Activated T-cell treated with anti-CD3 and anti-CD28 coated beads for 1 hour (primary cell): ENCODE data around the gene EFTUD2.
"Not testable (repeated sequence)": the region's sequence is repeated elsewhere in the genome, so short reads cannot be mapped to it uniquely, and the experiment has no call there.

Source experiments
- DNase-seq: peaks from one replicate; pipeline ENCODE4 v3.0.0-alpha.2; 2020; ENCODE audit warnings: low read depth

EFTUD2 gene

DNA sequence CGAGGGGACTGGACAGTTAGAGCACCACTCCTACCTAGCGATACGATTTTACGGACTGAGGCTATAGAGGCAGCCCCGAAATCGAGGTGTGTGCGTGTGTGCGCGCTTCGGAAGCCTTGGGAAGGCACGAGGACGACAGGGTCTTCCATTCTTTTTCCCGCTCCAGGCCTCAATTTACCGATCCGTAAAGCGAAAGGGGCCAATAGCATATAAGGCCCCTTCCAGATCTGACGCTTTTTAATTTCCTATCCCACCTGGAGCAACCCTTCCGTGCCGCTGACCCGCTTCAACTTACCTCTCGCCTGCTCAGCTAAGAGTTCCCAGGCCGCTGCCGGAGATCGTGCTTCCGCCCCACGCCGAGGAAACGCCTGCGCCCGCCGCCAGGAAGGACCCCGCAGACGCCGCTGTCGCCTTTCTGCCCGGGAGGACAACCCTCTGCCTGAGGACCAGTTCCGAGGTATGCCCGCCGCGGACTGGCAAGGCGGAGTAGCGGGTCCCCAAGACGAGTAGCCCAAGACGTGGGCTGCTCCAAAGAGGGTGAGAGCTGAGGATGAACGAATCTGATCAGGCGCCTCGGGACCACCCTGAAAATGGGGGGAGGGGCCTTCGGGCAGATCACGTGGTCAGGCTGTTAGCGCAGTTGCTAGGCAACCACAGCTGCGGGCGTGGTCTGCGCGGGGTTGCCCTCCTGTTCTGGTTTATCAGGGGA lies at the start of gene EFTUD2:
Gene EFTUD2 (minus strand): TSS at position 372 of the 709 bp plus-strand sequence. CDS start 4,924 bp downstream, outside the sequence.
- peak; percentile 91 for DNase-seq

DNA sequence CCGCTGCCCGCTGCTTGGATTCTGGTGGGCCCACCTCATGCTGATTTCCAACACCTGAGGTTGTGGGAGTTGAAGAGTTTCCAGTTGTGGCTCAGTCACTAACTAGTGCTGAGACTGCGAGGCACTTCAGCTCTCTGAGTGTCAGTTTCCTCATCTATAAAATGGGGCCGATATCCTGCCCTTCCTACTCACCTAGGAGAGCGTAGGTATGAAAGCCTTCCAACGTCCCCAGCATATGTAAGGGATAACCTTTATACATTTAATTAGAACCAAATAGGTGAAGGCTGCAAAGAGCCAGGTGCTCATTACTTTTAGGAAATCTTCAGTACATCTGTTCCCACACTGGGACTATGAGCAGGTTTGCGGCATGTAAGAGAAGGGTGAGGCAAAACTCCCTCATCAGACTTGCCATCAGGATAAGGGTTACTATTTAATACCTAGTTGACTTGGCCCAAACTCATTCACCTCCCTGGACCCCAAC lies 49.1 kb upstream of the EFTUD2 start:
- DNase-seq: no peak

DNA sequence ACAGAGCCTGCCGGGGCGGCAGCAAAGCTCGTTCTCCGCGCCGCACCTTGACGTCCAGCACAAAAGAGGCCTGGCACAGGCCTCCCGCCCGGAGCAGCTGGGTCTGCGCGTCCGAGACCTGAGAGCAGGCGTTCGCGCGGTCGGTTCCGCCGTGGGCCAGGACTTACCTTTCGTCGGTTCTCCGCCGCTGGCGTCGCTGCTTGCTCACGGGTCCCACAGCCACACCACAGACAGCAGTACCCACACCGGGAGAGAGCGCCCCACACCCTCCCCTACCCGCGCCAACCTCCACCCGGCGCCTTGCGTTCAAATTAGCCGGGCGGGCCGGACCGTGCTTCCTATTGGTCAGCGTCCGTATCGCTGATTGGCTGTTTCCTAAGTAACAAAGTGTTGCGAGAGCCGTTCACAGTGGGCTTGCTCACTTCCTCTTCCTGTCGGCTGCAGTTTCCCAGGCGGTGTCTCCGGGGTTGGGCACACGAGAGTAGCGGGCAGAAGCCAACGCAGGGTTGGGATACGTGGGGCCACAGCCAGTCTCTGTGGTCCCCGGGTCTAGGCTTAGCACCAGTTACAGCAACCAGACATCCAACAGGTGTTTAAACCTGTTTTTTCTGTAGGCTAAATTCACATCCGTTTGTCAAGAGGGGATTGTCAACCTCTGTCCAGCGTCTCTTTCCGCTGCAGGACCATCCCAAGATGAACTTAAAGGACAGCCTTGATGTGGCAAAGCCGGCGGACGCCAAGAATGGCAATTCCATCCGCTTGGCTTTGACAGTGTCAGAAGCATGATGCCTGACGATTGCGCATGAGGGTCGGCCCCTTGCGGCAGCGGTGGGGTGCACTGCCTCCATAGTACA lies 48.4 kb upstream of the EFTUD2 start, which contains the start of gene KIF18B:
Gene KIF18B (minus strand): TSS at position 313 of the 854 bp plus-strand sequence. CDS start 11,429 bp downstream, outside the sequence.
- peak; percentile 78 for DNase-seq

DNA sequence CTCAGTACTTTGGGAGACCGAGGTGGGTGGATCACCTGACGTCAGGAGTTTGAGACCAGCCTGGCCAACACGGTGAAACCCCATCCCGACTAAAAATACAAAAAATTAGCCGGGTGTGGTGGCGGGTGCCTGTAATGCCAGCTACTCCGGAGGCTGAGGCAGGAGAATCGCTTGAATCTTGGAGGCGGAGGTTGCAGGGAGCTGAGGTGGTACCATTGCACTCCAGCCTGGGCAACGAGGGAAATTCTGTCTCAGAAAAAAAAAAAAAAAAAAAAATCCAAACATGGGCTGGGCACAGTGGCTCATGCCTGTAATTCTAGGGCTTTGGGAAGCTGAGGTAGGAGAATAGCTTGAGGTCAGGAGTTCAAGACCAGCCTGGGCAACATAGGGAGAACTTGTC lies 46.4 kb upstream of the EFTUD2 start:
- not testable (repeated sequence) for DNase-seq

DNA sequence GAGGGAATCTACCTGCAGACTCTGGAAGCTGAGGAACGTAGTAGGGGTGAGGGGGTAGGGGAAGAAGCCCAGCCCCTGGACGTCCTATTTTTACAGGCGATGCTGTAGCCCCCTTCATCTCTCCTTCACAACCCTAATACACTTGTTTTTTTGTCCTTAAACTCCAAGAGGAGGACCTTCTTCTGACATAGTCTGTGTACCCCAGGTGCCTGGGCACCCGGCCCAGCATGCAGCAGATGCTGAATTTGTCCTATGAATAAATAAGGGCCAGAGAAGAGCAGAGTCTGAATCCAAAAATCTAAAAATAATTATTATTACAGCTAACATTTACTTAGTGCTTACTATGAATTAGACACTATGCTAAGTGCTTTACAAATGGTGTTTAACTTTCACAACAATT lies 43.2 kb upstream of the EFTUD2 start:
- no peak for DNase-seq

DNA sequence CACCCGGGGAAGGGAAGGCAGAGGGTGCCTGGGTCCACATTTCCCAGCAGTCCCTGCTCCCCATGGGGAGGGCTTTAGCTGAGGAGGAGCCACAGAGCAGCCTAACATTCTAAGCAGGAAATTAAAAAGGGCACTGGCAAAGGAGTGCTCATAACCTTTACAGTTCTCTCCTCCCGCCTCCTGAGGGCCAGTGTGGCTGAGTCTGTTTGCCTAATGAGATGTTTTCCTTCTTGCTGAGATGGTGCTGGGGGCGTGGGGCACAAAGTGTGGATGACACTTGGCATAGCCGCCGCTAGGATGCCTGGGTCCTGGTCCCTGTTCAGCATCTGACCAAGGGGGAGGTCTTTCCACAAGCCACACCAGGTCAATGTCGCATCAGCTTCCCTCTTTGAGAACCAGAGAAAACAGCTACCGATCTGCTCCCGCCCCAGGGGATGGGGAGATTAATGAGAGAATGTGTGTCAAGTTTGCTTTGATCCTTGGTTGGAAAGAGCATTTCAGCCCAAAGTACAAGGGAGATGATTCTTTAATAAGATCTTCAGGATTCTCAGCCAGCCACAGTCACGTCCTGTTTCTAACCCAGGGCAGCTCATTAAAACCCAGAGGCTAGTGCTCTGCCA lies 42.6 kb upstream of the EFTUD2 start:
- DNase-seq: no peak

DNA sequence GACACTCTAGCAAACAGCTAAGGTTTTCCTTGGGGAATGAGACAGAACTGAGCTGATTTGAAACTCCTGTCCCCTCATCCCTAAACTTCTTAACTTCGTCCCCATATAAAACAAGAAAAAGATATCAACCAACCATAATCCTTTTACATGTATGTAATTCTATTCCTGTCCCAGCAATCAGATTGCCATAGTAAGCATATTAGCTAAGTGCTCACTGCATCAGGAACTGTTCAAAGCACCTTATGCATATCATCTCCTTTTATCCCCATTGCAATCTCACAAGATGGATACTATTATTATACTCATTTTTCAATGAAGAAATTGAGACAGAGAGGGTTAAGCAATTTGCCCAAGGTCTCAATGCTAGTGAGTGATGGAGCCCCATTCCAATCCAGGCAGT lies 41.5 kb upstream of the EFTUD2 start:
- no peak for DNase-seq

DNA sequence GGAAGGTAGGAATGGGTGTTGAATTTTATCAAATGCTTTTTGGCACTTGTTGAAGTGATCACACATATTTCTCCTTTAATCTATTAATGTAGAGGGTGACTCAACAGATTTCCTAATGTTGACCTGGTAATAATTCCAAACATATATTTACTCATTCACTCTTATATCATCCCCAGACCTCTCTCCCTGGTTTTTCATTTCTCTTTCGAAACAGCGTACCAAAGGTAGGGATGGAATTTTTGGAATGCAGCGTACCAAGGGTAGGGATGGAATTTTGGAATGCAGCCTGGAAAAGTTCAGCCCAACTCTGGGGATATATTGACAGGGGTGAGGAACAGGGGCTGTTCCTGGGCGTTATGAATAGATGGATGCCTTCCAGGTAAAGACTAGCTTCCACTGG lies 41.1 kb upstream of the EFTUD2 start:
- no peak for DNase-seq

DNA sequence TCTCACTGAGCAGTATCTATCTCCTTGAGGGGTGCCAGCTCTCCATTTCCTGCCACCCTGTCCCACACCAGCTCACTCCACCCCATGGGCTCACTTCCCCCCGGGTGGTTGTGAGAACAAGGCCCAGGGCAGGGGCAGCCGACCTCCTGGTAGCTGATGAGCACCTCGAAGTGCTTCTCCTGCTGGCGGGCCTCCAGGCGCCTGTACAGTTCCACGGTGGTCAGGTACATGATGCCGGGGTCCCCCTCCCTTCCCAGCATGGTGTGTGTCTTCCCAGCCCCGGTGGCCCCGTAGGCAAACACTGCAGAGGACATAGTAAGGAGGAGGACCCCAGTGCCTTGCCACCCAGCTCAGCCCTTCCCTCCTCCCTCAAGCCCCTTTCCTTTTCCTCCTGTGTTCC lies 35.9 kb upstream of the EFTUD2 start:
- no peak for DNase-seq

DNA sequence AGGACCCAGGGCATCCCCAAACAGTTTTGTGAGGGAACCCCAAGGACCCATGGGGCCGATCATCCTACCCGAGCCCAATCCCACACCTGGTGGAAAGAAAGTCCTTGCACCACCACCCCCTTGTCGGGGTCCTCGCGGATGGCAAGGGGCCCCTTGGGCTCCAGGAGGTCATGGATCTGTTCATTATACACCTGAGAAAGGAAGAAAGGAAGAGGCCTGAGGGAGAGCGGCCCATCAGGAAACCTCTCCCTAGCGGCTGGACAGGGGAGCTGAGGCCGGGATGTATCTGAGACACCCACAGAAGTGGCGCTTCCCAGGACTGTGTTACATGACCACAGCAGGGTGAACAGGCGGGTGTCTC lies 35.5 kb upstream of the EFTUD2 start:
- no peak for DNase-seq

DNA sequence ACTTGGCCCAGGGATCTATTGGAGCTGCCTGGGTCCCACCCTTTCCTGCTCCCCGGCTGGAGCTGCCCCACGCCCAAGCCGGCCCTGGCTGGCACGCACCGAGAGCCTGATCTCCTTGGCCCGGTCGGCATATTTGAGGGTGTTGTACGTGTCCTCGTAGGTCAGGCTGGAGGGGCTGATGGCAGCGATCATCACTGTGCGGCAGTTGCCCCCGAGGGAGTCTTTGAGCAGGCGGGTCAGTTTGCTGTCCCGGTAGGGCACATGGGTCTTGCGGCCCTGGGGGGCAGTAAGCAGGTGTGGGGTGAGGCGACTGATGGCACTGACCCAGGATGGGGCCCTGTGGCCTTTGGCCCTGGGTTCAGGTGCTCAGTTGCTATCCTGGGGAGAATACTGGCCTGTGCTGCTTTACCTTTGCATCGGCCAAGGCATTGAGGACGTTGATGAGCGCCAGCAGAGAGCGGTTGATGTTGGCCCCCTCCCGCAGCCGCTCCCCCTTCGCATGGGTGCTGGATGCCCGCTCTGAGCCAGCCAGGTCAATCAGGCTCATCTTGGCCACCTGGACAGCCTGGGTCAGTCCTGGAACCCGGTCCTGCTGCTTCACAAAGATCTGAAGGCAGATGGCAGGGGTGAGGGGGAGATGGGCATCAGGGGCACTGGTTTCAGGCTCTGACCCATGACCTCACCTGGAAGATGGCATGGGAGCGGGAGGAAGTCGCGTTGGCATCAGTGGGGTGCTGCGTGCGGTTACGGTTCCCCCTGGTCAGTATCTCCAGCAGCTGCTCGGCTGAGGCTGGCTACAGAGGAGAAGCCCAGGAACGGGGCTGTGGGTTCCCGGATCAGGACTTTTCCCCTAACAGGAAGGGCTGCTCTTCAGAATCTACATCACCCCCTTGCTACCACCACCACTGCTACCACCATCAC lies 34.8 kb upstream of the EFTUD2 start:
- DNase-seq: no peak

DNA sequence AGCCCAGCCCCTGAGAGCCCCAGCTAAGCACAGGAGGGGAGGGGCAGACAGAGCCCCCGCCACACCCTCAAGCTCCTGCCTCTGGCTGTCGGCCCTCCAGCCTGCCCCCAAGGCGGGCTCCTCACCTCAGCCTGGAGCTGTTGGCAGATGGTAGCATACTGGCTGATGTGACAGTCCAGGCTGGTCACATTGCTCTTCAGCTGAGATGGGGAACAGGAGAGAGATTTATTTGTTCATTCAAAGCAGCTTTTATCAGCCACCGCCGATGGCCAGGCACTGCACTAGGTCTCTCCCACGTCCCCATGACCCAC lies 33.5 kb upstream of the EFTUD2 start:
- DNase-seq: no peak

DNA sequence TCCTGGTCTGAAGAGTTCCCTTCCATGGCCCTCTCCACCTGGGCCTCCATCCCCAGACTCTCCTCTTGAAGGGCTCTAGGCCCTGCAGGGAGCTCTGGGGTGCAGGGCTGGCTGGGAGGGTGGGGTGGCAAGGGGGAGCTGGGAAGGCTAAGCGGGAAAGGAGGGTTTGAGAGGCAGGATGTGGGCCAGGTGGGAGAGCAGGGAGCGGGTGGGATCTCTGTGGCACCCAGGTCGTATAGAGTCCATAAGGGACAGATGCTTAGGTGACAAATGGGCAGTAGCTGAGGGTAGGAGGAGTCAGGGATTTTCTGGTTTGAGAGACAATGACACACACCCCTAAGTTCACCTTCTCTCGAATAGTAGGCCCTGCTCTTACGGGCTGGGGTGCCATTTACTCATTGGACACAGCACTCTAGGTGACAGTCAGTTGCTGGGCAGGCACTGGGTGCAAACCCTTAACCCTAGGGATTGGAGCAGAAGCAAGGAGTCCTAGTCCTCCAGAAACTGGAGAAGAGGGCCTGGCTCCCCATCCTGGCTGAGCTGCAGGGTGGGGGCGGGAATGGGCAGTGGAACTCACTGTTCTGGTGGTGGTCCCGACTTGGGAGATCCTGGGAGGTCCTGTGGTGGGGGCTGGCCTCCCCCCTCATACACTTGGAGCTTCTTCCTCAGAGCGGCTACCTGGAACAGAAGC lies 33.0 kb upstream of the EFTUD2 start:
- no peak for DNase-seq

DNA sequence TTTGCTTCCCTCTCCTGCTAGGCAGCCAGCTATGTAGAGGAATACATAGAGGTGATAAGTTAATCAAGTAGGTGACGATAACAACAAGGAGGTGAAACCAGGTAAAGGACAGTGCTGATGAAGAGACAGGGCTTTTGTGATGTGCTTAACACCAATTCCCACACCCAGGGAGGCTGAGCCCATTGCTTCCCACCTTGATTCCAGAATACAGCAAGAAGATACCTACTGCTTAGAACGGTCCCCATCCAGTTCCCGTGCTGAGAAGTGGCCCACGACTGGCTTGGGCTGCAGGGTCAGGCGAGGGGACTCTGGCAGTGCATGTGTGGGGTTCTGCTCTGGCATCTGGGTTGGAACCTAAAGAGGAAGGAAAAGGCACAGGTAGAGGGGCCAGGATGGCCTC lies 32.1 kb upstream of the EFTUD2 start:
- no peak for DNase-seq

DNA sequence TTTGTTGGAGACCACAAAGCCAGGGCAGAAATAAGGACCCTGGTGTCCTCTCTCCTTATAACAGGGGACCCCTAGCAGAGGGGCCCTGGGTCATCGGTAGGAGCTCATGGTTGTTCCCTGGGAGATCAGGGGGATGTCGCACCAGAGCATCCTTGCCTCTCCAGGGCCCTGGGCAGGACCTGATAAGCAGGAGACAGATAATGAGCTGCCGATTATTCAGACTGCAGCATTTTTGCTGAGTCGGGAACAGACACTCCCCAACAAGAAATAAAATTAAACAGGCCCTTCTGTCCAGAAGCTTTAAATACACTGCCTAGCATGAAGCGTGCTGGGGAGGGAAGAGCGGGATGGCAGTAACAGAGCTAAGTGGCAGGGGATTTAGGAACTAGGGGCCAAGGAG lies 31.4 kb upstream of the EFTUD2 start:
- DNase-seq: no peak

DNA sequence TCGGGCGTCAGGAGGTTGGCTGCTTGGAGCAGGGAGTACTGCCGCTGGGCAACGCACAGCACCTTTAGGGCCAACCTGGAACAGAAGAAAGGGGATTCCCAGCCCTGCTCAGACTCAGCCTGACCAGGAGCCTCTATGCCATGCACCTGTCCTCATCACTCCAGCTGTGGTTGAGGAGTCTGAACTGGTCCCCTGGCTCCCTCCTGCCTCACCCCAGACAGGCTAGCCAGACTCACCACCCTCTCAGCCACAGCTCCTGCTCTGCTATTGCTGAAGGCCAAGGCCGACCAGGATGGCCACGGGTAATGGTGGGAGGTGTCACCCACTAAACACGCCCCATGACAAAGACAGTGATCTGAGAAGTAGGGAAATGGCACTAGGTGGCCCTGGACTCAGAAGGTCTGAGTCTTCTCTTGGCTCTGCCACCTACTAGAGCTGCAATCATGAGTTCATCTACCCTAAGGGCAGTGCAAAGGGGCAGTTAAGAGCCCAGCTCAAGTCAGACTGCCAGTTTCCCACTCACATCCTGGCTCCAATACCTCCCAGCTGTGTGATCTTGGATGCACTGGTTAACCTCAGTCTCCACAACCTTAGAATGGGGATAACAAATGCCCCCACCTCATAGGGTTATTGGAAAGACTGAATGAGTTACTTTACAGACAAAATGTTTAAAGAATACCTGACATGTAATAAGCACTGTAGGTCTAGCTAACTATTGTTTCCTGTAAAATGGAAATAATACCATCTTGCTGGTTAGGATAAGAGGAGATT lies 29.9 kb upstream of the EFTUD2 start:
- no peak for DNase-seq

DNA sequence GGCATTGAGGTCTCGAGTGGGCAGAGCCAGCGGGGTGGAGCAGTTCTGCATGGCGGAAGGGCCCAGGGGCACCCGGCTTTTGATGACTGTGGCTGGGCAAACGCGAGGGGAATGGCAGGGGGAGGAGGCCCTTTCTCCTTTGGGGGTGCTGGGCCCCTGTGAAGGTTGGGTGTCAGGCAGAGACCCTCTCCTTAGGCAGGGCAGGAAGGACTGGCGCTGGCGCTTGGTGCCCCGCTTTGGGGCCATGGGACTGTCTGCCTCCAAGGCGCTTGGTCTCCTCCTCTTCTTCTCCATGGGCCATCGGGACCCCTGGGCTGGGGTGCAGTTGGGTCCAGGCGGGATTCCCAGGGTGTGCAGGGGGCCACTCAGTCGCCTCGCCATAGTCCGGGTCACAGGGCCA lies 28.9 kb upstream of the EFTUD2 start:
- DNase-seq: no peak

DNA sequence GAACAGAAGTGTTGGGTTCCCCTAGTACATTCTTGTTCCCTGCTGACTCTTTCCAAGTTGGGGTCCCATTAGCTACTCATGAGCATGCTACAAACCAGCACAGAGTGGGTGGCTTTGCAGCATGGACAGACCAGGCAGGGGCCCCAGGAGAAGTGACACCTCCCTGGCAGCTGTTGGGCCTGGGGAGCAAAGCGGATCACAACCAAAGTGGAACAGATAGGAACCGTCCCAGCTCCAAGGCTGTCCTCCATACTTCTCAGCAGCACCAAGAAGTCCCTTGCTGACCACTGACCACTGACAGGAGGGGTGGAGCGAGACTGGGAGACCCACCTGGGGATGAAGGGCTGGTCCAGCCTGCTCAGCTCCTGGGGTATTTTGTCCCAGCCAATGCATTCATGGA lies 28.5 kb upstream of the EFTUD2 start:
- no peak for DNase-seq

DNA sequence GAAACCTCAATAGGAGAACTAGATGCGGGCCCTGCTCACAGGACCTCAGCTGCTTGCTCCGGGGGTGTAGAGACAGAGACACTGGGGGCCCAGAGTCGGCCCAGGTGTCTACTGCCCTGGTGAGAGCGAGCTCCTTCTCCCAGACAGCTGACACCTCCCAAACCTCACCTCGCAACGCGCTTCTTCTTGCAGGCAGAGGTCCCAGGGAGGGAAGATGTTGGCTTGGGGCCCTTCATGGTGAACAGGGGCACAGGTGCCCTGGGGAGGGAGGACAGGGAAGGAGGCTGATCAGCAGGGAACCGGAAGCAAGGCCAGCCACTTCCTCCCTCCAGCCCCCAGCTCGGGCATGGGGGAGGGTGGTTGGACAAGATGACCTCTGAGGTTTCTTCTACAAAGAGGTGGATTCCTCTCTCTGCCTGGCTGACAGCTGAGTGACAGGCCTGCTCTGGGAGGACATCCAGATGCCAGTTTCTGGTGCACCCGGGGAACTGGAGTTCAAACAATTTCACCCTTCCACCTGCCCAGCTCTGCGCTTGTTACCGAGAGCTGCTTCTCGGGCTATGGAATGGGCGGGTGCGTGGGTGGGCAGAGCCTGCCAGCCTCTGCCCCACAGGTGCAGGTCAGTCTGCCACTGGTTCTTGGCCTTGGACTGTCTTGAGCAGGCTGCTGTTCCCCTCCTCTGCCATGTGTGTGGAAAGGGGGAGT lies 27.7 kb upstream of the EFTUD2 start:
- no peak for DNase-seq
